ENCODE measurements around the gene ENDOG.
A peak's percentile ranks its signal among the peaks of the same experiment; 100 is the strongest.
"Not testable (repeated sequence)": the region's sequence is repeated elsewhere in the genome, so short reads cannot be mapped to it uniquely, and the experiment has no call there.

Gene ENDOG

GRCh38 chr9:128774804-128775203 is 43.5 kb upstream of the ENDOG start:
- TF ChIP-seq, protein P1, sequence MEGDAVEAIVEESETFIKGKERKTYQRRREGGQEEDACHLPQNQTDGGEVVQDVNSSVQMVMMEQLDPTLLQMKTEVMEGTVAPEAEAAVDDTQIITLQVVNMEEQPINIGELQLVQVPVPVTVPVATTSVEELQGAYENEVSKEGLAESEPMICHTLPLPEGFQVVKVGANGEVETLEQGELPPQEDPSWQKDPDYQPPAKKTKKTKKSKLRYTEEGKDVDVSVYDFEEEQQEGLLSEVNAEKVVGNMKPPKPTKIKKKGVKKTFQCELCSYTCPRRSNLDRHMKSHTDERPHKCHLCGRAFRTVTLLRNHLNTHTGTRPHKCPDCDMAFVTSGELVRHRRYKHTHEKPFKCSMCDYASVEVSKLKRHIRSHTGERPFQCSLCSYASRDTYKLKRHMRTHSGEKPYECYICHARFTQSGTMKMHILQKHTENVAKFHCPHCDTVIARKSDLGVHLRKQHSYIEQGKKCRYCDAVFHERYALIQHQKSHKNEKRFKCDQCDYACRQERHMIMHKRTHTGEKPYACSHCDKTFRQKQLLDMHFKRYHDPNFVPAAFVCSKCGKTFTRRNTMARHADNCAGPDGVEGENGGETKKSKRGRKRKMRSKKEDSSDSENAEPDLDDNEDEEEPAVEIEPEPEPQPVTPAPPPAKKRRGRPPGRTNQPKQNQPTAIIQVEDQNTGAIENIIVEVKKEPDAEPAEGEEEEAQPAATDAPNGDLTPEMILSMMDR (IDR thresholded peaks at IDR 0.05; ENCODE audit: insufficient read depth, missing control alignments), result no peak
- DNase-seq (ENCODE audit: insufficient read length, low spot score) (no peak), FAIRE-seq (no peak)

DNA sequence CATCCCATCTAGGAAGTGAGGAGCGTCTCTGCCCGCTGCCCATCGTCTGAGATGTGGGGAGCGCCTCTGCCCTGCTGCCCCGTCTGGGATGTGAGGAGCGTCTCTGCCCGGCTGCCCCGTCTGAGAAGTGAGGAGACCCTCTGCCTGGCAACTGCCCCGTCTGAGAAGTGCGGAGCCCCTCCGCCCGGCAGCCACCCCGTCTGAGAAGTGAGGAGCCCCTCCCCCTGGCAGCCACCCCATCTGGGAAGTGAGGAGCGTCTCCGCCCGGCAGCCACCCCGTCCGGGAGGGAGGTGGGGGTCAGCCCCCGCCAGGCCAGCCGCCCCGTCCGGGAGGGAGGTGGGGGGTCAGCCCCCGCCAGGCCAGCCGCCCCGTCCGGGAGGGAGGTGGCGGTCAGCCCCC is 38.2 kb upstream of the ENDOG start:
- DNase-seq (ENCODE audit: insufficient read length, low spot score); FAIRE-seq: not testable (repeated sequence)

DNA sequence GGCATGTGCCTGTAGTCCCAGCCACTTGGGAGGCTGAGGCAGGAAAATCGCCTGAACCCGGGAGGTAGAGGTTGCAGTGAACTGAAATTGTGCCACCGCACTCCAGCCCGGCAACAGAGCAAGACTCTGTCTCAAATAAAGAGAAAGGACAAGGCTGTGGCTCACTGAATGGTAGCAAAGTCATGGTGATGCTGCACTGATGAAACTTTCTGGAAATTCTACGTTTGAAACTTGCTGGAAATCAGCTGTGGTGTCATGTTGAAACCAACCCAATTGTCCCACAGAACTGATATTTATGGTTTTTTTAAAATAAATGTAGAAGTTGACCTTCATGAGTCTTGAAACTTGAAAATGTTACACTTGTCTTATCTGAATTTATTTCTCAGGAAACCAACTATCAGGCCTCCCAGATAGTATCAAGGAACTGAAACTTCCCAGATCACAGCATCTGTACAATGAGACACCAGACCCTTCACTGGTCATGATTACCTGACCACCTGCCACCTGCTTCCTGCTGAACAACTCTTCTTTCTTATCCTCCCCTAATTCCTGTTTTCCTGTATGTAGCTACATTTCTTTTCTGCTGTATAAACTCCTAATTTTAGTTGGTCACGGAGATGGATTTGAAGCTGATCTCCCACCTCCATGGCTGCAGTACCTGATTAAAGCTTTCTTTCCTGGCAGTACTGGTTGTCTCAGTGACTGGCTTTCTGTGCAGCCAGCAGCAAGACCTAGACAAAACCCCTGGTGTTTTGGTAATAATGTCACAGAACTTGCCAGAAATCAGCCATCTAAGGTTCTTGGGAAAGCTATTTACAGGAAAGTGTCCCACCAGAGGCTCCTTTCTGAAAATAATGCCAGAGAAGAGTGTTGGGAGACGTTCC is 36.9 kb upstream of the ENDOG start:
- no peak for FAIRE-seq
- DNase-seq (ENCODE audit: insufficient read length, low spot score), result no peak
- TF ChIP-seq, protein P1 (IDR thresholded peaks at IDR 0.05; ENCODE audit: insufficient read depth, missing control alignments), result no peak

DNA sequence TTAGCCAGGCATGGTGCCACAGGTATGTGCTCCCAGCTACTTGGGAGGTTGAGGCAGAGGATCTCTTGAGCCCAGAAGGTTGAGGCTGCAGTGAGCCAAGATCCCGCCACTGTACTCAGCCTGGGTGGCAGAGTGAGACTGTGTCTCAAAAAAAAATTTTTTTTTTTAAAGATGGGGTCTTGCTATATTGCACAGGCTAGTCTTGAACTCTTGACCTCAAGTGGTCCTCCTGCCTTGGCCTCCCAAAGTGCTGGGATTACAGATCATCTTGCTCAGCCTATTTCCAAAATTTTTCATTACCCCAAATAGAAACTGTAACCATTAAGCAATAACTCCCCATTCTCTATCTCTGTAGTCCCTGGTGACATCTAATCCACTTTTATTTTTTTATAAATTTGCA is 35.6 kb upstream of the ENDOG start:
- TF ChIP-seq, protein P1 (IDR thresholded peaks at IDR 0.05; ENCODE audit: insufficient read depth, missing control alignments), result no peak
- FAIRE-seq (no peak), DNase-seq (ENCODE audit: insufficient read length, low spot score) (no peak)

- TF ChIP-seq, protein P1 (IDR thresholded peaks at IDR 0.05; ENCODE audit: insufficient read depth, missing control alignments), result no peak
- no peak for FAIRE-seq
- no peak for DNase-seq (ENCODE audit: insufficient read length, low spot score)
These were observed 32.9 kb upstream of the ENDOG start for GRCh38 chr9:128785427-128785826.

DNA sequence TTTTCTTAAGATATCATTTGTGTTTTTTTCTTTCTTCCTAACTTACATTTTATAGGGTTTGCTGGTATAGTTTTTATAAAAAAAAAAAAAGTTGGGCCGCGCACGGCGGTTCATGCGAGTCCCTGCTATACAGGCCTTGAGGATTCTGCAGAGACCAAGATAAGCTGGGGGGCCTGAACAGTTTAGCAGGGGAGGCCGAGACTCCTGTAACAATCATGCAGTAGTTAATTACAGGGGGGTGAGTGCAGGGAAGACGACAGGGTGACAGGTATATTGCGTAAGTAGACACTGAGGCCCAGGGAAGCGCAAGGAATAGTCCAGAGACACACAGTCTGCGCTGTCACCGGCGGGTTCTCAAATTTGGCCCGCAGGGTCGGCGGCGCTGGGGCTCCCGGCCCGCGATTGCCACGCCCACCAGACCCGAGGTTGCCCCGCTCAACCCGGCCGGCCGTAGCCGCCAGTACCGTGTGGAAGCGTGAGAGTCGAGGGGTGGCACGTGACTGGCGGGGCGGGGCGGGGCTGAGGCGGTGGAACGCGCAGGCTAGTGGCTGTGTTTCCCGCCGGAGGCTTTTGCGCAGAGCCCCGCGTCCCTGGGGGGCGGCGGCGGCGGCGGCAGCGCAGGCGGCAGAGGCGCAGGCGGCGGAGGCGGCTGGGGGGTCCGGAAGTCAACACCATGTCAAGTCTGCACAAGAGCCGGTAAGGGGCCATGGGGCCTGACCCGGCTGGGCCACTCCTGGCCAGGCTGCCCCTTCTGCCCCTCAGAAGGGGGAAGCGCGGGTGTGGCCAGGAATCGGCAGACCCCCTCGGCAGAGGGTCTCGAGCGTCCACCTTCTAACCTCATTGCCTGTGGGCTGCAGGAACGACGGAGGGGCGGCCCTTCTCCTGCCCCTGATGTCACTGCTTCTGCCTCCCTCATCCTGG is 31.4 kb upstream of the ENDOG start, which contains the start of gene TBC1D13:
Gene TBC1D13 (plus strand): TSS at position 573 of the 921 bp plus-strand sequence. CDS start 101 bp downstream, at position 674.
- DNase-seq (ENCODE audit: insufficient read length, low spot score) (peak; percentile 87), FAIRE-seq (no peak)
- TF ChIP-seq, protein P1 (IDR thresholded peaks at IDR 0.05; ENCODE audit: insufficient read depth, missing control alignments), result no peak

DNA sequence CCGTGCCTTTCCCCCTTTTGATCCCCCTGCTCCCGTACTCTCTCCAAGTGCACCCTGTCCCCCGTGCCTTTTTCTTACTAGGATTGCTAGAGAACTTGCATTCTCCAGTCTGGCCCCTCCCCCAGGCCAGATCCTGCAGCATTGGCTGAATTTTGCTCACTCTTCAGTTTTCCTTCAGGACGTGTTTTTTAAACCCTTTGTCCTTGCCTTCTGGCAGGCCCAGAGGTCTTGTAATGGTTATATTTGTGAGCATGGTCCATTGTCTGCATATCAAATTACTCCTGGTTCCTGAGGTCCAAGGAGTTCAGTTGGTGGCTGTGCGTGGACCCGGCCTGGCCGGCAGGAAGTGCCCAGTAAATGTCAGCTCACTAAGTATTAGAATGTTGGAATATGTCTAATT is 30.6 kb upstream of the ENDOG start:
- FAIRE-seq (no peak), DNase-seq (ENCODE audit: insufficient read length, low spot score) (no peak)
- TF ChIP-seq, protein P1 (IDR thresholded peaks at IDR 0.05; ENCODE audit: insufficient read depth, missing control alignments), result no peak

All from D721Med (cell line).